Stomach smooth muscle (tissue), 2 donors: ENCODE data around the gene RGS18.
"Not testable (repeated sequence)": the region's sequence is repeated elsewhere in the genome, so short reads cannot be mapped to it uniquely, and the experiment has no call there.

Experiments used
- H3K27ac ChIP-seq: one replicate; pipeline ENCODE4 v1.7.0; 2013; ENCODE audit warnings: mild to moderate bottlenecking, low read length, inconsistent platforms
- H3K27me3 ChIP-seq, 2 donors: one replicate each; pipeline ENCODE4 v1.7.0; 2013; ENCODE audit warnings: low read length in 2 of 2; ENCODE audit not compliant: insufficient read depth in 2 of 2, control insufficient read depth in 1 of 2
- H3K36me3 ChIP-seq, 2 donors: one replicate each; pipeline ENCODE4 v1.7.0; 2013; ENCODE audit warnings: low read length in 2 of 2; ENCODE audit not compliant: control insufficient read depth in 2 of 2, insufficient read depth in 2 of 2
- H3K4me1 ChIP-seq: one replicate; pipeline ENCODE4 v1.7.0; 2013; ENCODE audit warnings: low read length; ENCODE audit not compliant: control insufficient read depth, insufficient read depth
- H3K4me3 ChIP-seq, 2 donors: one replicate each; pipeline ENCODE4 v1.7.0; 2013; ENCODE audit warnings: low read length in 2 of 2
- H3K9ac ChIP-seq, 2 donors: one replicate each; pipeline ENCODE4 v1.7.0; 2013; ENCODE audit warnings: low read length in 2 of 2, mild to moderate bottlenecking in 1 of 2
- H3K9me3 ChIP-seq, 2 donors: one replicate each; pipeline ENCODE4 v1.7.0; 2013; ENCODE audit warnings: low read length in 2 of 2; ENCODE audit not compliant: control insufficient read depth in 2 of 2
- donor health status: healthy.
- donor health status: Pancreatic carcinoma.

Gene RGS18, protein sequence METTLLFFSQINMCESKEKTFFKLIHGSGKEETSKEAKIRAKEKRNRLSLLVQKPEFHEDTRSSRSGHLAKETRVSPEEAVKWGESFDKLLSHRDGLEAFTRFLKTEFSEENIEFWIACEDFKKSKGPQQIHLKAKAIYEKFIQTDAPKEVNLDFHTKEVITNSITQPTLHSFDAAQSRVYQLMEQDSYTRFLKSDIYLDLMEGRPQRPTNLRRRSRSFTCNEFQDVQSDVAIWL

DNA sequence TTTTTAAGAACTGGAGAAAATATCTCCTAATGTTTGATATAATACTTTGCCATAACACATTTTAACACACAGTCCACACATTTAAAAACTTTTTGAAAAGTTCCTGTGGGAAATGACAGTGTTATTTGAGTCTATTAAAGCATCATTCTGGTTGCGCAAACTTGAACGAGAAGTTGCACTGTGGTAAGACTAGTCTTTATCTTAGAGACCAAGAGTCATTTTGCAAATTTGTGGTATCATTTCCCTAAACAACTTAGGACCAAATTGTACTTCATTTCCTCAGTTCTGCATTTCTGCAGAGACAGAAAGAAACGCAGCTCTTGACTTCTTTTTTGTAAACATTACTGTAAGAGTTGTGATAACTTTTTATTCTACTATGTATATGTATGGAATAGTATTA is at the start of gene RGS18:
Gene RGS18 (plus strand): TSS at position 282 of the 400 bp plus-strand sequence. CDS start 176 bp downstream, outside the sequence.
- Histone ChIP-seq H3K27me3 (no peaks in the 10 kb centered on the region), H3K9ac (no peak within 1 kb of the TSS), H3K36me3 (no peaks in the 10 kb centered on the region), H3K27ac (no peak within 1 kb of the TSS), H3K4me1 (no peaks in the 10 kb centered on the region), H3K4me3 (no peak within 1 kb of the TSS), H3K9me3 (no peaks in the 10 kb centered on the region)

DNA sequence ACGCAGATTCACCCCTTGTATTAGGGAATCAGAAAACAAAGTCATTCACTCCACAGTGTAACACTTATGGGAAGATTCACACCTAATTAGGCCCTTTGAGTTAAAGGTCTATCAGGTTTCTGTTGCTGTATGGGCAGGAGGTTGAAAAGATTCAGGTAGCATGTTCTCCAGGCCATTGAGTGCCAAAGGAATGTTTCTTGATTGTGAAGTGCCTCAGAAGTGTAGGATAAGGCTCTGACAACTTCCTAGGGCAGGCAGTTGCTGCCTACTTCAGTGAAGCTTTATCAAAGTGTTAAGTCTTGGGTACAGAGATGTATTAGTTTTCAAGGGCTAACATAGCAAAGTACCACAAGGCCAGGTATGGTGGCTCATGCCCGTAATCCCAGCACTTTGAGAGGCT is 48.7 kb upstream of the RGS18 start:
- no peaks in the 10 kb centered on the region for H3K4me1 ChIP-seq
- H3K9me3 ChIP-seq = no peaks in the 10 kb centered on the region
- H3K36me3 ChIP-seq = no peaks in the 10 kb centered on the region
- no peak overlapping the region for H3K27ac ChIP-seq
- no peak overlapping the region for H3K9ac ChIP-seq
- no peaks in the 10 kb centered on the region for H3K27me3 ChIP-seq
- no peak overlapping the region for H3K4me3 ChIP-seq

DNA sequence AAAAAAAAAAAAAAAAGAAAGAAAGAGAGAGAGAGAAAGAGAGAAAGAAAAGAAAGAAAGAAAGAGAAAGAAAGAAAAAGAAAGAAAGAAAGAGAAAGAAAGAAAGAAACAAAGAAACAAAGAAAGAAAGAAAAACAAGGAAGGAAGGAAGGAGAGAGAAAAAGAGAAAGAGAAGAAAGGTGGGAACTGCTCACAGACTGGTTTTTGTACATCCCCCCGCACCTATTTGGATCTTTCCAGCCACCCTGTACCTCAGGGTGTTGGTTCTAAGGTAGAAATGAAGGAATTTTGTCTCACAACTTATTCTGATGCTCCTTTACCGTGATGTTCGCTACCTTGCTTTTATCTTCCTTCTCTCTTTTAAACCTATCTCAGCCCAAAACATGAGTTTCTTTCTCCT is 43.3 kb upstream of the RGS18 start:
- Histone ChIP-seq H3K9ac (no peak overlapping the region), H3K36me3 (no peaks in the 10 kb centered on the region), H3K9me3 (no peaks in the 10 kb centered on the region), H3K27me3 (no peaks in the 10 kb centered on the region), H3K4me1 (no peaks in the 10 kb centered on the region), H3K4me3 (no peak overlapping the region), H3K27ac (no peak overlapping the region)

DNA sequence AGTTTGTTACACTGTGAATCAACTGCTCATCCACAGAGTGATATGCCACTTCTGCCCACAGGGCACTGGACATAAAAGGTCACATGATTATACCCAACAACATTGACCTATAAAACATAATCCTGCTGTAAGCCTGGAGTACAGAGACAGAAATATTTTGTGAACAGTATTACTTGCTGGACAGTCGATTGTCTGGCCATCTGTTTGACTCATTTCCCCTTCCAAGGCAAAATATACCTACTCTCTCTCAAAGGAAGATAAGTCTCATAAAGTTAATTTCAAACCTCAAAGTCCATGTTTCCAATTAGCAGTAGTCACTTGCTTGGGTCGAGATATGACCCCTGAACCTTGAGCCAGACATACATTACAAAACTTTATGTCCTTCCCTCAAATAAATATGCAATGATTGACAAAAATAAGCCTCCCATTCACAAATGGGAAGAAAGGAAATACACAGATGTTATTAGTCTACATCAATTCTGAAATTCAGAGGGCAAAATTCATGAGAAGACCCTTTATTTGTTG is 39.3 kb upstream of the RGS18 start:
- no peaks in the 10 kb centered on the region for H3K36me3 ChIP-seq
- H3K4me3 ChIP-seq = no peak overlapping the region
- no peaks in the 10 kb centered on the region for H3K27me3 ChIP-seq
- H3K4me1 ChIP-seq = no peaks in the 10 kb centered on the region
- H3K9me3 ChIP-seq = no peaks in the 10 kb centered on the region
- H3K9ac ChIP-seq = no peak overlapping the region
- no peak overlapping the region for H3K27ac ChIP-seq

DNA sequence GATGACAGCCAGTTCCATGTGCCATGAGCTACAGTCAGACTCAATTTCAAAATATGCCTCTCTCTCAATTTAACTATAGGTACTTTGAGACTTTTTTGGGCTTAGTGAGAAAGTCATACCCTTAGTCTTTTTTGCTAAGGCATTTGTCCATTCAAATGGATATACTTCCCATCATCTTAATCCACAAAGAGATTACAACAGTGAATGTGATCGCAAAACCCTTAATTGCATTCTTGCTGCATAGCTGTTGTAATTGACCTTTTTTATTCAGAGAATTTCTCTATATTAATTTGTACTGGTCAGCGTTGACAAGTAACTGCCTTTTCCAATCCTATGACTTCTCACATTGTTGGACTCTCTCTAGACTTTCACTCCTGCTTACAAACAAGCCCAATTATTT is 38.6 kb upstream of the RGS18 start:
- Histone ChIP-seq H3K36me3 (no peaks in the 10 kb centered on the region), H3K9me3 (no peaks in the 10 kb centered on the region), H3K27me3 (no peaks in the 10 kb centered on the region), H3K4me1 (no peaks in the 10 kb centered on the region), H3K9ac (no peak overlapping the region), H3K27ac (no peak overlapping the region), H3K4me3 (no peak overlapping the region)

DNA sequence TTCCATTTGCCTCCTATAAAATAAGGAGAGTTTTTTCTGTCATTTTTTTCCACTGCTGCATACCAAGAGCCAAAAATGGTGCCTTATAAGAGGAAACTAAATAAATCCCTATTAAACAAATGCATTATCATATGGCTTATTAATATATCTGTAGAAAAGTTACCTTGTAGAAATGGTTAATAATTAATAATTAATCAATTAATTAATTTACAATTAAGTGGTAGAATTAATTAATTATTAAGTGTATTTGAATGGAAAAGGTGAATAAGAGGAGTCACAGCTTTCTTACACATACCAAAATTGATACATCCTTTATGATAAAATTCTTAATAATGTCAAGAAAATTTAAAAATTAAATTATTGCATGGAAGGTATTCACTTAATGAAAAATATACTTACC is 35.6 kb upstream of the RGS18 start:
- Histone ChIP-seq H3K27ac (no peak overlapping the region), H3K4me1 (no peaks in the 10 kb centered on the region), H3K9ac (no peak overlapping the region), H3K4me3 (no peak overlapping the region), H3K9me3 (no peaks in the 10 kb centered on the region), H3K36me3 (no peaks in the 10 kb centered on the region), H3K27me3 (no peaks in the 10 kb centered on the region)

DNA sequence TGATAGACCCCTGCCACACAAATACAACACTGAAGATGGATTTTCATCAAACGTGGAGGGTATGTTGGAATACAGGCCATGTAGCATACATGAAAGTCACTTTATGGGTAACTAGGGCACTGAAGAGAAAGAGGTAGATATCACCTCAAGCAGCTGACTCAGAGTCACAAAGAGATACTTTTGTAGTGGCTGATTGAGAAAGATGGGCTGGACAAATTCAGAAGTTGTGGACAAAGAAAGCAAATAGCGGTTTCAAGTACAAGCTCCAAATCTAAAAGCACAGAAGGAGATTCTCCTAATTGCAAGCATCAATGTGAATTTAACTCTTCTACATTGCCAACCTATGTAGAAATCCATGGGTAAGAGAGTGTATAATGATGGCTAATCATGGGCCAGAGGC is 35.0 kb upstream of the RGS18 start:
- Histone ChIP-seq H3K27me3 (no peaks in the 10 kb centered on the region), H3K9ac (no peak overlapping the region), H3K4me3 (no peak overlapping the region), H3K27ac (no peak overlapping the region), H3K9me3 (no peaks in the 10 kb centered on the region), H3K4me1 (no peaks in the 10 kb centered on the region), H3K36me3 (no peaks in the 10 kb centered on the region)

DNA sequence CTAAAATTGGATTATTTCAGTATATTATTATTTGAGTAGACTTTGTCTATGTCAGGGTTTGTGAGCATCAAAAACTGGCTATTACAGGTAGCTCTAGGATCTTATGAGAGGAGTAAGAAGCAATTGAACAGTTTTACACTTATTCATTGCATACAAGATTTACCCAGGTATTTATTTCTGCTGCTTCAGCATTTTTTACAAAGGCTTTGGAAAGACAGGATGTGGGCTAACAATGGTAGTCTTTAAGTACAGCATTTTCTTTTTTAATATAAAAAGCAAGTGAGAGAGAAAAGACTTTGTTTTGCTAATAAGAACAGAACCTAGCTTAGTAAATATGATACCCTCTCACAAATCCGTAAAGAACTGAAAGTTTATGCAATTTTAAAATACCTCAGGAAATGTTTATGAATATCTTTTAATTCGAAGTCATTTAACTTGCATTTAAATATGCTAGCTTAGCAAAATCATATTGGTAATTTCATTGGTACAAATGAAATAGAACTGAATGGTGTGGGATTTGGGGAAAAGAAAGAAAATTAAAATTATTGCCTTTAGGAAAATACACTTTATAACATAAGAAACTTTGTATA is 32.1 kb upstream of the RGS18 start:
- no peak overlapping the region for H3K9ac ChIP-seq
- no peaks in the 10 kb centered on the region for H3K27me3 ChIP-seq
- no peaks in the 10 kb centered on the region for H3K4me1 ChIP-seq
- H3K36me3 ChIP-seq = no peaks in the 10 kb centered on the region
- H3K4me3 ChIP-seq = no peak overlapping the region
- no peak overlapping the region for H3K27ac ChIP-seq
- H3K9me3 ChIP-seq = no peaks in the 10 kb centered on the region

DNA sequence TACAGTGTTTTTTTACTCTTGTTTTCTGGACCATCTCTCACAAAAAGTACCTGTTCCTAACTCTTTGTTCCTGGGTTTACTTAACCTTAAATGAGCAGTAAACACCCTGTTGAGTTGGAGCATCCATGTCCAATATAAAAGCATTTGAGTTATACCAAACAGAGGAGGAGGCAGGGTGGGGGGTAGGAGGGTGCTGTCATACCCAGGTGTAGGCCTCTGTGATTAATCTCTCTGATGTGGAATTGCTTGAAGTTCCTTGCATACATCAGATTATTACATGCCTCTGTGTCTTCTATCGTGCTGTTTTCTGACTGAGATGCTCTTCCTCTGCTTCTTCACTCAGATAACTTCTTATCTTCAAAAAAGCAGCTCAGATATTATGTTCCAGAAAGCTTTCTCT is 28.1 kb upstream of the RGS18 start:
- H3K4me3 ChIP-seq = no peak overlapping the region
- H3K9ac ChIP-seq = no peak overlapping the region
- H3K9me3 ChIP-seq = no peaks in the 10 kb centered on the region
- no peak overlapping the region for H3K27ac ChIP-seq
- no peaks in the 10 kb centered on the region for H3K27me3 ChIP-seq
- H3K4me1 ChIP-seq = no peaks in the 10 kb centered on the region
- no peaks in the 10 kb centered on the region for H3K36me3 ChIP-seq

DNA sequence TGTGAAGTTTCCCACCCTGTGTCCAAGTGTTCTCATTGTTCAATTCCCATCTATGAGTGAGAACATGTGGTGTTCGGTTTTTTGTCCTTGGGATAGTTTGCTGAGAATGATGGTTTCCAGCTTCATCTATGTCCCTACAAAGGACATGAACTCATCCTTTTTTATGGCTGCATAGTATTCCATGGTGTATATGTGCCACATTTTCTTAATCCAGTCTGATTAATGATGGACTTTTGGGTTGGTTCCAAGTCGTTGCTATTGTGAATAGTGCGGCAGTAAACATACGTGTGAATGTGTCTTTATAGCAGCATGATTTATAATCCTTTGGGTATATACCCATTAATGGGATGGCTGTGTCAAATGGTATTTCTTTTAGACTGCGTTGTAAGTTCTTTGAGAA is 27.4 kb upstream of the RGS18 start:
- not testable (repeated sequence) for H3K27ac ChIP-seq, H3K4me1 ChIP-seq, H3K27me3 ChIP-seq, H3K36me3 ChIP-seq, H3K9ac ChIP-seq, H3K9me3 ChIP-seq, H3K4me3 ChIP-seq

DNA sequence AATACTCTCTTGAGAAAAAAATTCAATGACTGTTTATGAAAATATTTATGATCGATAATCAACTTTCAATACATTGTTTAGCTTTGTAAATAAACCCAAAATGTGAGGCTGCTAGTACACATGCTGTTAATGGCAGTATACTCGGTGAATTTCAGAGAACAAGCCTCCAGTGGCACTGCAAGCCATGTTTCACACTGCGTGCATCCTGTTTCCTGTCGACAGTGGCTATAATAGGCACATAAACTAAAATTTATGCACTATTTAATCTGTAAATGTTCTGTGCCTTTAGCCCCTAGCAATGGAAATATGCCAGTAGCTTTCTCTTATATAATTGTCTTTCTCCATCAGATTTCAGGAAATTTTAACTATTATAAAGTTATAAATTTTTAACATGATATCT is 26.3 kb upstream of the RGS18 start:
- Histone ChIP-seq H3K9me3 (no peaks in the 10 kb centered on the region), H3K4me1 (no peaks in the 10 kb centered on the region)

More for the DNA sequence above, 26.3 kb upstream of the RGS18 start:
- H3K36me3 ChIP-seq = no peaks in the 10 kb centered on the region
- no peak overlapping the region for H3K4me3 ChIP-seq
- H3K9ac ChIP-seq = no peak overlapping the region
- no peak overlapping the region for H3K27ac ChIP-seq
- H3K27me3 ChIP-seq = no peaks in the 10 kb centered on the region
